RPMI7951 (cell line): ENCODE measurements around the gene WNT16. TPM values are rescaled to one million over a fixed set of nuclear protein-coding genes. Genes with fewer than 3 reads are reported as not detected.

Source experiments
- total RNA-seq: library from RNA; depleted of rRNA; stranded (reverse); fragments of >200 nt; shearing (Covaris generic); gene quantifications from 2 replicates; pipeline ENCODE4 v1.2.3, GENCODE V29; 2014; rRNA removed

The WNT16 gene
- total RNA-seq, 1 experiment from 2014 or later: not detected

Other genes starting within 250 kb of the WNT16 start
- 51.1 and 61.3 TPM in 2 replicates for gene FAM3C, start 67.3 kb downstream of the WNT16 start, total RNA-seq